BE2C (cell line): ENCODE results near the gene PRPS2.

Source experiments
- DNase-seq: peaks from one replicate; pipeline ENCODE4 v3.0.0-alpha.2; 2020
- H3K27me3 ChIP-seq: fragments of 250-450 bp; sonication (Bioruptor Pico); 2 replicates; pipeline ENCODE4 v1.5.1; 2020; ENCODE audit warnings: mild to moderate bottlenecking
- H3K36me3 ChIP-seq: fragments of 250-450 bp; sonication (Bioruptor Pico); 2 replicates; pipeline ENCODE4 v1.5.1; 2020; ENCODE audit warnings: mild to moderate bottlenecking
- H3K4me1 ChIP-seq: fragments of 250-450 bp; sonication (Bioruptor Pico); 2 replicates; pipeline ENCODE4 v1.5.1; 2020
- H3K4me3 ChIP-seq: 2 replicates; pipeline ENCODE4 v1.5.1; 2011; ENCODE audit warnings: low read depth, low read length
- H3K9me3 ChIP-seq: fragments of 250-450 bp; sonication (Bioruptor Pico); 2 replicates; pipeline ENCODE4 v1.5.1; 2020
- CTCF ChIP-seq: IDR thresholded peaks from 2 replicates; pipeline ENCODE4 v1.5.1; 2012; ENCODE audit warnings: mild to moderate bottlenecking, low read depth, low read length

The PRPS2 gene

GRCh38 chrX:12817528-12817927 lies 26.3 kb downstream of the PRPS2 start:
- H3K9me3 ChIP-seq = no peaks in the 10 kb centered on the region
- H3K36me3 ChIP-seq = no peaks in the 10 kb centered on the region
- DNase-seq = no peak
- no peak overlapping the region for H3K4me3 ChIP-seq
- H3K27me3 ChIP-seq = no peaks in the 10 kb centered on the region
- no peaks in the 10 kb centered on the region for H3K4me1 ChIP-seq
- no peak for TF ChIP-seq CTCF

GRCh38 chrX:12819222-12819621 lies 28.0 kb downstream of the PRPS2 start:
- no peaks in the 10 kb centered on the region for H3K27me3 ChIP-seq
- TF ChIP-seq CTCF = no peak
- DNase-seq = no peak
- H3K36me3 ChIP-seq = no peaks in the 10 kb centered on the region
- no peaks in the 10 kb centered on the region for H3K9me3 ChIP-seq
- H3K4me1 ChIP-seq = no peaks in the 10 kb centered on the region
- H3K4me3 ChIP-seq = no peak overlapping the region

- no peak for TF ChIP-seq CTCF
- DNase-seq = no peak
- Histone ChIP-seq H3K4me3 (no peak overlapping the region), H3K27me3 (no peaks in the 10 kb centered on the region), H3K36me3 (no peaks in the 10 kb centered on the region), H3K4me1 (no peaks in the 10 kb centered on the region), H3K9me3 (no peaks in the 10 kb centered on the region)
These were observed 29.5 kb downstream of the PRPS2 start for GRCh38 chrX:12820737-12821136.

- H3K9me3 ChIP-seq = no peaks in the 10 kb centered on the region
- TF ChIP-seq CTCF = peak; percentile 26; the same call in 1 of the 2 replicates
- H3K4me3 ChIP-seq = no peak overlapping the region
- H3K27me3 ChIP-seq = no peaks in the 10 kb centered on the region
- H3K36me3 ChIP-seq = no peaks in the 10 kb centered on the region
- no peaks in the 10 kb centered on the region for H3K4me1 ChIP-seq
- no peak for DNase-seq
These were observed 33.7 kb downstream of the PRPS2 start for GRCh38 chrX:12824944-12825343.

- Histone ChIP-seq H3K9me3 (no peaks in the 10 kb centered on the region), H3K4me1 (no peaks in the 10 kb centered on the region), H3K27me3 (no peaks in the 10 kb centered on the region), H3K36me3 (no peaks in the 10 kb centered on the region), H3K4me3 (no peak overlapping the region)
- DNase-seq = no peak
- TF ChIP-seq CTCF = no peak
These were observed 34.6 kb downstream of the PRPS2 start for GRCh38 chrX:12825801-12826200.

GRCh38 chrX:12843061-12843667 lies 52.0 kb downstream of the PRPS2 start:
- DNase-seq = no peak
- Histone ChIP-seq H3K27me3 (no peaks in the 10 kb centered on the region), H3K4me3 (no peak overlapping the region), H3K36me3 (no peaks in the 10 kb centered on the region), H3K4me1 (no peaks in the 10 kb centered on the region), H3K9me3 (no peaks in the 10 kb centered on the region)
- no peak for TF ChIP-seq CTCF
